H1 (cell line): Measurements from ENCODE around the gene COL26A1. TPM values are rescaled to one million over a fixed set of nuclear protein-coding genes. Genes with fewer than 3 reads are reported as not detected.

ENCODE experiments used
- CTCF ChIA-PET: fragments of 300-600 bp; sonication (Branson Sonifier 250); formaldehyde crosslinking; loops from one replicate; lab custom pipeline; 2021; ENCODE audit not compliant: partially characterized antibody; lab: Charles Lee
- POLR2A ChIA-PET: fragments of 300-600 bp; sonication (Branson Sonifier 250); formaldehyde crosslinking; loops from one replicate; lab custom pipeline; 2021; ENCODE audit warnings: inconsistent platforms; ENCODE audit not compliant: partially characterized antibody; lab: Charles Lee
- DNase-seq, 2 experiments: peaks; one replicate each; pipeline versions ENCODE4 v3.0.0 to v3.0.0-alpha.2; 2010 to 2022; ENCODE audit warnings: low spot score in 2 of 2, low read depth in 1 of 2, mixed read lengths in 1 of 2
- FAIRE-seq: peaks from 2 replicates; lab custom pipeline; 2011; peaks lifted over from hg19 to GRCh38; lab: Jason Lieb, UNC
- H2AFZ ChIP-seq: 2 replicates; pipeline ENCODE4 v1.8.1; 2012; ENCODE audit warnings: low read length, inconsistent platforms
- H2AK5ac ChIP-seq: 2 replicates; pipeline ENCODE4 v1.6.1; 2013; ENCODE audit warnings: low read depth, low read length
- H2BK120ac ChIP-seq: replicated peaks from 2 replicates; pipeline ENCODE3; 2013; ENCODE audit warnings: low read depth, low read length, inconsistent platforms
- H2BK12ac ChIP-seq: 2 replicates; pipeline ENCODE4 v1.6.1; 2013; ENCODE audit warnings: low read depth, low read length
- H2BK15ac ChIP-seq: 2 replicates; pipeline ENCODE4 v1.6.1; 2013; ENCODE audit warnings: low read length
- H2BK20ac ChIP-seq: 2 replicates; pipeline ENCODE4 v1.6.1; 2013; ENCODE audit warnings: low read length
- H2BK5ac ChIP-seq: 2 replicates; pipeline ENCODE4 v1.6.1; 2013; ENCODE audit warnings: low read depth, low read length
- H3K14ac ChIP-seq: 2 replicates; pipeline ENCODE4 v1.6.1; 2013; ENCODE audit warnings: inconsistent platforms; ENCODE audit not compliant: insufficient read length
- H3K18ac ChIP-seq: 2 replicates; pipeline ENCODE4 v1.6.1; 2013; ENCODE audit warnings: low read length; ENCODE audit errors: extremely low read depth
- H3K23ac ChIP-seq: 2 replicates; pipeline ENCODE4 v1.6.1; 2013; ENCODE audit warnings: inconsistent platforms; ENCODE audit not compliant: insufficient read length
- H3K23me2 ChIP-seq: 2 replicates; pipeline ENCODE4 v1.6.1; 2013; ENCODE audit warnings: low read depth, low read length
- H3K27ac ChIP-seq: 2 replicates; pipeline ENCODE4 v1.6.1; 2011; ENCODE audit warnings: low read depth, low read length, inconsistent platforms
- H3K27me3 ChIP-seq, 4 experiments: replicated peaks in 1 of 4; 1 replicate in 1 of 4; 2 replicates in 3 of 4; pipeline versions ENCODE4 v1.6.1 to v1.8.1; 2011 to 2013; ENCODE audit warnings: low read length in 3 of 4, mild to moderate bottlenecking in 3 of 4, inconsistent platforms in 2 of 4, mixed read lengths in 2 of 4, moderate library complexity in 1 of 4; ENCODE audit not compliant: control insufficient read depth in 3 of 4, insufficient read depth in 3 of 4; ENCODE audit errors: extremely low read depth in 1 of 4
- H3K36me3 ChIP-seq, 4 experiments: 2 replicates each; pipeline versions ENCODE4 v1.6.1 to v1.8.1; 2011 to 2013; ENCODE audit warnings: mild to moderate bottlenecking in 4 of 4, low read length in 3 of 4, moderate library complexity in 2 of 4, control low read depth in 1 of 4, inconsistent platforms in 1 of 4; ENCODE audit not compliant: insufficient read depth in 4 of 4, control insufficient read depth in 2 of 4
- H3K4ac ChIP-seq: replicated peaks from 2 replicates; pipeline ENCODE3; 2013; ENCODE audit warnings: low read length, low read depth, mixed read lengths, inconsistent platforms; ENCODE audit not compliant: insufficient read length
- H3K4me1 ChIP-seq, 4 experiments: replicated peaks in 1 of 4; 1 replicate in 1 of 4; 2 replicates in 3 of 4; pipeline versions ENCODE4 v1.6.1 to v1.8.1; 2011 to 2013; ENCODE audit warnings: low read length in 3 of 4, inconsistent platforms in 2 of 4, mixed read lengths in 1 of 4; ENCODE audit not compliant: insufficient read depth in 4 of 4, control insufficient read depth in 3 of 4
- H3K4me2 ChIP-seq, 2 experiments: 2 replicates each; pipeline versions ENCODE4 v1.6.1 to v1.8.1; 2011 to 2013; ENCODE audit warnings: low read depth in 2 of 2, low read length in 2 of 2, control low read depth in 1 of 2, inconsistent platforms in 1 of 2, mild to moderate bottlenecking in 1 of 2; ENCODE audit not compliant: insufficient read depth in 1 of 2
- H3K4me3 ChIP-seq, 4 experiments: fragments of 200-600, 300-600 bp in 1 of 4; sonication (generic), shearing (Covaris generic), sonication (Bioruptor Twin) in 1 of 4; 2 replicates each; pipeline versions ENCODE4 v1.5.1 to v1.8.1; 2011 to 2016; ENCODE audit warnings: low read length in 4 of 4, low read depth in 3 of 4, control low read depth in 2 of 4, inconsistent platforms in 2 of 4, mild to moderate bottlenecking in 2 of 4, mixed read lengths in 1 of 4, moderate library complexity in 1 of 4; ENCODE audit not compliant: insufficient read depth in 2 of 4; ENCODE audit errors: extremely low read depth in 1 of 4
- H3K56ac ChIP-seq: replicated peaks from 2 replicates; pipeline ENCODE3; 2013; ENCODE audit warnings: low read depth, mild to moderate bottlenecking, mixed read lengths, low read length, inconsistent platforms; ENCODE audit not compliant: insufficient read length
- H3K79me1 ChIP-seq: 2 replicates; pipeline ENCODE4 v1.6.1; 2013; ENCODE audit warnings: low read depth, low read length, control low read depth
- H3K79me2 ChIP-seq, 2 experiments: 2 replicates each; pipeline versions ENCODE4 v1.6.1 to v1.8.1; 2012 to 2013; ENCODE audit warnings: low read length in 2 of 2, mild to moderate bottlenecking in 2 of 2, inconsistent platforms in 1 of 2; ENCODE audit not compliant: insufficient read depth in 2 of 2, control insufficient read depth in 1 of 2
- H3K9ac ChIP-seq, 4 experiments: replicated peaks in 1 of 4; 1 replicate in 1 of 4; 2 replicates in 3 of 4; pipeline versions ENCODE4 v1.6.1 to v1.8.1; 2011 to 2013; ENCODE audit warnings: low read depth in 3 of 4, low read length in 3 of 4, control low read depth in 2 of 4, mild to moderate bottlenecking in 2 of 4, moderate library complexity in 2 of 4, inconsistent platforms in 1 of 4; ENCODE audit errors: extremely low read depth in 1 of 4
- H3K9me3 ChIP-seq, 2 experiments: 2 replicates each; pipeline versions ENCODE4 v1.6.1 to v1.8.1; 2012 to 2013; ENCODE audit warnings: mild to moderate bottlenecking in 2 of 2, moderate library complexity in 2 of 2, control low read depth in 1 of 2, inconsistent platforms in 1 of 2, low read depth in 1 of 2, low read length in 1 of 2, mixed read lengths in 1 of 2; ENCODE audit not compliant: insufficient read depth in 2 of 2
- H4K20me1 ChIP-seq, 2 experiments: replicated peaks in 1 of 2; 2 replicates each; pipeline versions ENCODE3 to v1.8.1; 2011 to 2013; ENCODE audit warnings: inconsistent platforms in 2 of 2, low read length in 2 of 2, mild to moderate bottlenecking in 1 of 2; ENCODE audit not compliant: insufficient read depth in 2 of 2, control insufficient read depth in 1 of 2
- H4K5ac ChIP-seq: 2 replicates; pipeline ENCODE4 v1.6.1; 2013; ENCODE audit warnings: low read length, low read depth, mixed read lengths, inconsistent platforms; ENCODE audit not compliant: insufficient read length
- H4K8ac ChIP-seq: 2 replicates; pipeline ENCODE4 v1.8.0; 2013; ENCODE audit warnings: mild to moderate bottlenecking, moderate library complexity, low read length, inconsistent platforms; ENCODE audit not compliant: insufficient read depth; ENCODE audit errors: extremely low read depth
- H4K91ac ChIP-seq: replicated peaks from 2 replicates; pipeline ENCODE3; 2013; ENCODE audit warnings: low read length, mixed read lengths, inconsistent platforms; ENCODE audit not compliant: insufficient read length
- ASH2L ChIP-seq: fragments of 200-600, 300-600 bp; sonication (generic); IDR thresholded peaks from one replicate; pipeline ENCODE4 v1.7.1; 2017; ENCODE audit warnings: low read length
- CBX5 ChIP-seq: fragments of 300-800, 300-1000 bp; sonication (generic); IDR thresholded peaks from 2 replicates; pipeline ENCODE4 v1.7.1; 2016; ENCODE audit warnings: antibody characterized with exemption, low read length, low read depth
- FOSL1 ChIP-seq: IDR thresholded peaks from 2 replicates; pipeline ENCODE4 v1.6.1; 2011; ENCODE audit warnings: mild to moderate bottlenecking, low read depth, low read length, moderate library complexity; ENCODE audit not compliant: insufficient read depth
- GABPA ChIP-seq: IDR thresholded peaks from 2 replicates; pipeline ENCODE4 v1.6.1; 2011; ENCODE audit warnings: mild to moderate bottlenecking, low read length, moderate library complexity, borderline replicate concordance; ENCODE audit not compliant: insufficient read depth
- KDM5A ChIP-seq: fragments of 200-600 bp; IDR thresholded peaks from 2 replicates; pipeline ENCODE4 v1.7.1; 2012; ENCODE audit warnings: mild to moderate bottlenecking, low read length, inconsistent platforms, mixed read lengths
- MAFK ChIP-seq: IDR thresholded peaks from 2 replicates; pipeline ENCODE4 v1.6.1; 2012; ENCODE audit warnings: low read depth, mild to moderate bottlenecking, improper control_type of control experiment, low read length
- POLR2A ChIP-seq, 2 experiments: IDR thresholded peaks; 1 replicate in 1 of 2; 2 replicates in 1 of 2; pipeline ENCODE4 v1.6.1; 2011; ENCODE audit warnings: low read depth in 2 of 2, low read length in 2 of 2, mild to moderate bottlenecking in 2 of 2; ENCODE audit errors: control extremely low read depth in 1 of 2
- SIRT6 ChIP-seq: IDR thresholded peaks from one replicate; pipeline ENCODE4 v1.7.1; 2012; ENCODE audit warnings: low read length, inconsistent platforms
- SP1 ChIP-seq: IDR thresholded peaks from 2 replicates; pipeline ENCODE4 v1.6.1; 2011; ENCODE audit warnings: low read depth, low read length
- SUZ12 ChIP-seq: fragments of 200-600 bp; sonication (generic); IDR thresholded peaks from 2 replicates; pipeline ENCODE4 v1.6.1; 2012; ENCODE audit warnings: mild to moderate bottlenecking, inconsistent platforms, low read length, moderate library complexity, mixed read lengths
- TAF7 ChIP-seq: optimal IDR thresholded peaks from 2 replicates; pipeline ENCODE3; 2011; ENCODE audit warnings: low read depth, mild to moderate bottlenecking, inconsistent platforms, low read length, moderate library complexity, borderline replicate concordance
- WGBS, 2 experiments: shearing (Covaris generic) in 1 of 2; methylation state at CpG; one replicate each; pipeline versions ENCODE4 v1.1.6 to v1.1.7; 2013 to 2015; ENCODE audit warnings: low lambda C conversion rate in 2 of 2, mixed read lengths in 2 of 2, inconsistent platforms in 1 of 2, low coverage in 1 of 2, missing lambda C conversion rate in 1 of 2; ENCODE audit not compliant: insufficient replicate concordance in 2 of 2, insufficient coverage in 1 of 2, insufficient read length in 1 of 2; ENCODE audit errors: extremely low coverage in 1 of 2, missing lambda C conversion rate in 1 of 2; 5-methylcytosine and 5-hydroxymethylcytosine counted together
- polyA plus RNA-seq, 7 experiments: library from polyadenylated mRNA; depleted of rRNA in 3 of 7; stranded (reverse) in 5 of 7; unstranded in 2 of 7; fragments of >200 nt in 5 of 7; fragments of 200-250 nt in 2 of 7; gene quantifications; 1 replicate in 5 of 7; 2 replicates in 1 of 7; 4 replicates in 1 of 7; pipeline versions ENCODE4 v1.2.1 to v1.2.3, GENCODE V29; 2011 to 2013; ENCODE audit warnings: missing spikeins in 2 of 7, mixed read lengths in 2 of 7
- total RNA-seq: library from RNA; stranded (reverse); fragmentation: NEBNext Ultra II Directional; extraction: Animal tissue kit (Norgen Biotek cat#: 25700); gene quantifications from 2 replicates; pipeline ENCODE4 v1.2.1, GENCODE V29; 2021
- TF ChIP-seq, protein P1 (sequence below): IDR thresholded peaks from 2 replicates; pipeline ENCODE4 v1.6.1; 2012; ENCODE audit warnings: low read length, inconsistent platforms

The COL26A1 gene
- total and polyA plus RNA-seq, 2 of the 8 experiments (the other 6 are each of a cell fraction or from before 2014, with no cell fraction given), result 51.1 to 68.8 TPM

DNA sequence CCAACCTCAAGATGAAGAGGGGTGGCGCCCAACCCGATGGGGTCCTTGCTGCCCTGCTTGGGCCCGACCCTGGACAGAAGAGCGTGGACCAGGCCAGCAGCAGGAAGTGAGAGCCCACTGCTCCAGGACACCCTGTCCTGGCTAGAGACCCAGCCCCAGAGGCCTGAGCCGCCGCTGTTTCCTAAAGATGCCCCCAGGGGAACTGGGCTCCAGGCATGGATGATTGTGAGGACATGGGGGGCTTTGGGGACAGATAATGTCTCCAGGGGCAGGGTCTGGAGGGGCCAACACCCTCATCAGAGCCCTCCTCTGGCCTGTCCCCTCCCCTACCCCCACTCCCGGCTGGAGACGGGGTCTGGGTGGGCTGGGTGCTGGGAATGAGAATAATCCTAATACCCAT, 194.7 kb downstream of the COL26A1 start:
- H2BK15ac ChIP-seq, result no peak overlapping the region
- no peaks in the 10 kb centered on the region for H3K79me2 ChIP-seq
- no peak overlapping the region for H2BK120ac ChIP-seq
- H4K91ac ChIP-seq, result no peak overlapping the region
- H2AFZ ChIP-seq, result no peak overlapping the region
- H2AK5ac ChIP-seq, result no peak overlapping the region
- H3K4ac ChIP-seq, result no peak overlapping the region
- no peak overlapping the region for H3K14ac ChIP-seq
- H4K5ac ChIP-seq, result no peak overlapping the region
- DNase-seq, result no peak
- no peak overlapping the region for H2BK5ac ChIP-seq
- H3K79me1 ChIP-seq, result no peaks in the 10 kb centered on the region
- POLR2A ChIA-PET, result interaction anchor here (1.7 kb wide), 2 partner anchors 15 to 18 kb away, joined by 5 to 6 read pairs; no protein-coding TSS in a partner anchor
- no peak overlapping the region for H3K56ac ChIP-seq
- H2BK12ac ChIP-seq, result no peak overlapping the region
- TF ChIP-seq FOSL1 (no peak), CBX5 (no peak), SIRT6 (no peak), ASH2L (no peak), TAF7 (no peak), MAFK (no peak), POLR2A (IDR thresholded peaks at IDR 0.05; ENCODE audit: control extremely low read depth in 1 of 2, low read depth in 2 of 2, low read length in 2 of 2) (no peak), KDM5A (no peak), SP1 (no peak), GABPA (no peak), SUZ12 (no peak)
- TF ChIP-seq, protein P1, sequence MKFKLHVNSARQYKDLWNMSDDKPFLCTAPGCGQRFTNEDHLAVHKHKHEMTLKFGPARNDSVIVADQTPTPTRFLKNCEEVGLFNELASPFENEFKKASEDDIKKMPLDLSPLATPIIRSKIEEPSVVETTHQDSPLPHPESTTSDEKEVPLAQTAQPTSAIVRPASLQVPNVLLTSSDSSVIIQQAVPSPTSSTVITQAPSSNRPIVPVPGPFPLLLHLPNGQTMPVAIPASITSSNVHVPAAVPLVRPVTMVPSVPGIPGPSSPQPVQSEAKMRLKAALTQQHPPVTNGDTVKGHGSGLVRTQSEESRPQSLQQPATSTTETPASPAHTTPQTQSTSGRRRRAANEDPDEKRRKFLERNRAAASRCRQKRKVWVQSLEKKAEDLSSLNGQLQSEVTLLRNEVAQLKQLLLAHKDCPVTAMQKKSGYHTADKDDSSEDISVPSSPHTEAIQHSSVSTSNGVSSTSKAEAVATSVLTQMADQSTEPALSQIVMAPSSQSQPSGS, result no peak
- peaks cover 10% of the 10 kb centered on the region; the same call in 1 of the 2 replicates for H3K23me2 ChIP-seq
- no peak overlapping the region for H3K4me3 ChIP-seq
- H3K4me2 ChIP-seq, result no peak overlapping the region
- H2BK20ac ChIP-seq, result no peak overlapping the region
- no peak for FAIRE-seq
- H3K36me3 ChIP-seq, result no peaks in the 10 kb centered on the region
- no peaks in the 10 kb centered on the region; a peak in 1 of 7 replicates for H3K4me1 ChIP-seq
- WGBS, 2 experiments, result 84% methylated on average over 8 of the region's 8 CpGs; no CpG with 5 or more reads in 1 of the 2 experiments
- H4K20me1 ChIP-seq, result peaks cover 0 to 2% of the 10 kb centered on the region in 2 experiments
- no peak overlapping the region for H3K9ac ChIP-seq
- no peaks in the 10 kb centered on the region for H3K27me3 ChIP-seq
- no peak overlapping the region for H3K18ac ChIP-seq
- CTCF ChIA-PET, result interaction anchor here (1.2 to 3.8 kb wide), 2 partner anchors 9 to 14 kb away, joined by 3 to 24 read pairs; no protein-coding TSS in a partner anchor
- no peak overlapping the region for H3K23ac ChIP-seq
- no peak overlapping the region for H3K27ac ChIP-seq
- H3K9me3 ChIP-seq, result no peaks in the 10 kb centered on the region
- H4K8ac ChIP-seq, result no peak overlapping the region
